ENCODE data around the gene RNASEL.

DNA sequence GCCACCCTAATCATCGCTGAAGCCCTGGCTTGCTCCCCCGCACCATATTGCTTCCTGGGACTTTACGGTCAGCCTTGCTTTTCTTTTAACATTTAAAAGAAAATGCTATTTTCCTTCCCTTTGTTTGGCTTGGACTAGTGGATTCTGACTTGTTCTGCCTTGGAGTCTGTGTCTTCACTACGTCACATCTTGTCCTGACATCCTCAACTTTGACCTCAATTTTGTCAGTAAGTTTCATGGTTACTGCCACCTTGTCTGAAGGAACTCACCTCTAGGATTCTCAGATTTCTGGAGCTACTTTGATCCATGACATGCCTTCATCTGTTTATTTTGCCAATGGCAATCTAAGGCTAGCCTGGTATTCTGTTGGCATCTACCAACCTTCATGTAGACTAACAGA lies 4.3 kb downstream of the RNASEL start:
- TF ChIP-seq POLR2A (IDR thresholded peaks at IDR 0.05), result no peak
- TF ChIP-seq, protein P1, sequence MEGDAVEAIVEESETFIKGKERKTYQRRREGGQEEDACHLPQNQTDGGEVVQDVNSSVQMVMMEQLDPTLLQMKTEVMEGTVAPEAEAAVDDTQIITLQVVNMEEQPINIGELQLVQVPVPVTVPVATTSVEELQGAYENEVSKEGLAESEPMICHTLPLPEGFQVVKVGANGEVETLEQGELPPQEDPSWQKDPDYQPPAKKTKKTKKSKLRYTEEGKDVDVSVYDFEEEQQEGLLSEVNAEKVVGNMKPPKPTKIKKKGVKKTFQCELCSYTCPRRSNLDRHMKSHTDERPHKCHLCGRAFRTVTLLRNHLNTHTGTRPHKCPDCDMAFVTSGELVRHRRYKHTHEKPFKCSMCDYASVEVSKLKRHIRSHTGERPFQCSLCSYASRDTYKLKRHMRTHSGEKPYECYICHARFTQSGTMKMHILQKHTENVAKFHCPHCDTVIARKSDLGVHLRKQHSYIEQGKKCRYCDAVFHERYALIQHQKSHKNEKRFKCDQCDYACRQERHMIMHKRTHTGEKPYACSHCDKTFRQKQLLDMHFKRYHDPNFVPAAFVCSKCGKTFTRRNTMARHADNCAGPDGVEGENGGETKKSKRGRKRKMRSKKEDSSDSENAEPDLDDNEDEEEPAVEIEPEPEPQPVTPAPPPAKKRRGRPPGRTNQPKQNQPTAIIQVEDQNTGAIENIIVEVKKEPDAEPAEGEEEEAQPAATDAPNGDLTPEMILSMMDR (IDR thresholded peaks at IDR 0.05), result no peak

Measured in upper lobe of left lung (tissue), 4 donors.